GM19238 (cell line): ENCODE data around the gene PSEN1.

Source experiments
- DNase-seq: peaks from one replicate; pipeline ENCODE4 v3.0.0; 2011; ENCODE audit warnings: low spot score; ENCODE audit not compliant: insufficient read length

The PSEN1 gene

DNA sequence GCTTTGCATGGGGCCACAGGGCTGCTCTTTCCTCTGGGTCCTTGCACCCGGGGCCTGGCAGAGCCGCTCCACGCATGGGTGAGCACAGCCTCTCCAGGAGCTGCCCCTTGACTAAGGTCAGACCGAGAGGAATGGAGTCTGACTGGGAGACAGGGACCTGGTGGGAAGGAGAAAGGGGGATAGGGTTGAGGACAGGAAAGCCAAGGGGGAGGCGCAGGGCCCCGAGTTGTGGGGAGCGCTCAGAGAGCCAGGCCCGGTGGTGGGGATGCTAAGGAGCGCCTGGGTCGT is 117.0 kb downstream of the PSEN1 start:
- DNase-seq, result no peak

DNA sequence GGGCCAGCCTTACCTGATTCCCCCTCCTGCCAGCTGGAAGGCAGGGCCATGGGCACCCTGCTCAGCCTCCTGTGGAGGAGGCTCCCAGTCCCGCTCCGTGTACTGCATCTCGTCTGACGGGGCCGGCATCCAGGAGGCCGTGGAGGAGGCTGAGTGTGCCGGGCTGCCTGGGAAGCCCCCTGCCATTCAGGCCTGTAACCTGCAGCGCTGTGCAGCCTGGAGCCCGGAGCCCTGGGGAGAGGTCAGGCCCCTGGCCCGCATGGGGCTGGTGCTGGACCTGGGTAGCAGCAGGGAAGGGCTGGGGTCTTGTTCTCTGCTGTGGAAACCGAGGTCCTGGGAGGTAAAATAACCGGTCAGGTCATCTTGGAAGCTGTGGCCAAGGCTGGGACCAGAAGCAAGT is 117.4 kb downstream of the PSEN1 start:
- no peak for DNase-seq

DNA sequence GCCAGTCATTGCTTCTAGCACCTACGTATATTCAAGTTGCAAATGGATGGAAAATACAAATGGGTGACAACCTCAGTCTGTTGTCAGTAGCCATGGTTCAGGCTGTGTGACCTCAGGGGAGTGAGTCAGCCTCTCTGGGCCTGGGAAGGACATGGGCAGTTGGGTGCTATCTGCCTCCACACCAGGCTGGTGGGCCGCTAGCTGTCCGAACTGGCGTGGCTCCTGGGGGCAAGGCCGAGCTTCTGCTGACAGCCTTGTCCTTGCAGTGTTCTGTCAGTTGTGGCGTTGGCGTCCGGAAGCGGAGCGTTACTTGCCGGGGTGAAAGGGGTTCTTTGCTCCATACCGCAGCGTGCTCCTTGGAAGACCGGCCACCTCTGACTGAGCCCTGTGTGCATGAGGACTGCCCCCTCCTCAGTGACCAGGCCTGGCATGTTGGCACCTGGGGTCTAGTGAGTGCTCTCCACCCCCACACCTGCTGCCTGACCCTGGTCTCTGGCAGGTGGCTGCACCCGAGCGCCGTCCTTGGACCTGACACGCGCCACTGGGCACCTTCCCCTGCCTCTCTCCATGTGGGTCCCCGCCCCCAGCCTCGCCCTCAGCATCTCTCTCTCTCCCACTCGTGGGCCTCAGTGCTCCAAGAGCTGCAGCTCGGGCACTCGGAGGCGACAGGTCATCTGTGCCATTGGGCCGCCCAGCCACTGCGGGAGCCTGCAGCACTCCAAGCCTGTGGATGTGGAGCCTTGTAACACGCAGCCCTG is 118.1 kb downstream of the PSEN1 start:
- no peak for DNase-seq

DNA sequence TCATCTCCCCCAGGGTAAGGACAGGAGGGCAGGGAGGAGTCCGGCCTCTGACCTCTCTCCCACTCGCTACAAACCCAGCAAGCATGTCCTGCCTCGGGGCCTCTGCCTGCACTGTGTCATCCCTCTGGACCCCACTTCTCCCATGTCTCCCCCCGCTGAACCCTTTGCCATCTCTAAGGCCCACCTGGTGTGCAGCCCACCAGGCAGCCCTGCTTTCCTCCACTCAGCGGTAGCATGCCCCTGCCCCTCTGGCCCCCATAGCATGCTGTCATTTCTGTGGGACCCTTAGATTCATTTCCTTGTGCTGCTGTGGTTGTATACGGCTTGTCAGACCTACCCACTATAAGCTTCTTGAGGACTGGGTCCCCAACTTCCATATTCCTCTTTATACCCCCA is 118.7 kb downstream of the PSEN1 start:
- no peak for DNase-seq

DNA sequence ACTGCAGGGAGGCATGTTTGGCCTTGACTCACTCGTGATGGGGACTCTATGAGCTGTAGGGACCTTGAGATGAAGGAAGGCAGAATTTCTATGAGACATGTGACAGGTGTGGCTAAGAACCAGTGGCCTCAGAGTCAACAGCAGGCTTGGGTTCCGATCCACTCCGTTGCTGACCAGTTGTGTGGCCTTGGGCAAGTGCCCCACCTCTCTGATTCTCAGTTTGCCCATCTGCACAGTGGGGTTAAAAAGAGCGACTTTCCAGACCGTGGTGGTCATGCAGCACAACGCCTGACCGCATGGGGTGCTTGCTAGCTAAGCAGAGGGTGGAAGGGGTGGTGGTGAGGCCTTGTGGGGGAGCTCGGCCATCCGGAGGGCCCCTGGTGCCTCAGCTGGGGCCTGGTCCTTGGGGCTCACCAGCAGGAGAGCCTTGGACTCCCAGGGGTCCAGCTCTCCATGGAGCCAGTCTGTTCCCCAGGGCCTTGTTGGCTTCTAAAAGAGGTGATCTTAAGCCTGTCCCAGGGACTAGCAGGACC is 119.5 kb downstream of the PSEN1 start:
- no peak for DNase-seq

DNA sequence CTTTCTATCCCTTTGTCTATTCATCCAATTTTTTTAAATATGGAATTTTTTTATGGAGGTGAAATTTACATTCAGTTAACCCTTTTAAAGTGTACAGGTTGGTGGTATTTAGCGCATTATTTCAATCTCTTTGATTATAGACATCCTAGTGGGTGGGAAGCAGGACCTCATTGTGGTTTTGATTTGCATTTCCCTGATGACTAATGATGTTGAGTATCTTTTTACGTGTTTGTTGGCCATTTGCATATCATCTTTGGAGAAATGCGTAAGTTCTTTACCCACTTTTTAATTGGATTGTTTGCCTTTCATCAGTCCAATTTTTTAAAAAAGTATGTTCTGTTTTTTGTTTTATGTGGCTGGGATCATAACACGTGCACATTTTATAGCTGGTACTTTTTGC is 121.8 kb downstream of the PSEN1 start:
- DNase-seq, result no peak

DNA sequence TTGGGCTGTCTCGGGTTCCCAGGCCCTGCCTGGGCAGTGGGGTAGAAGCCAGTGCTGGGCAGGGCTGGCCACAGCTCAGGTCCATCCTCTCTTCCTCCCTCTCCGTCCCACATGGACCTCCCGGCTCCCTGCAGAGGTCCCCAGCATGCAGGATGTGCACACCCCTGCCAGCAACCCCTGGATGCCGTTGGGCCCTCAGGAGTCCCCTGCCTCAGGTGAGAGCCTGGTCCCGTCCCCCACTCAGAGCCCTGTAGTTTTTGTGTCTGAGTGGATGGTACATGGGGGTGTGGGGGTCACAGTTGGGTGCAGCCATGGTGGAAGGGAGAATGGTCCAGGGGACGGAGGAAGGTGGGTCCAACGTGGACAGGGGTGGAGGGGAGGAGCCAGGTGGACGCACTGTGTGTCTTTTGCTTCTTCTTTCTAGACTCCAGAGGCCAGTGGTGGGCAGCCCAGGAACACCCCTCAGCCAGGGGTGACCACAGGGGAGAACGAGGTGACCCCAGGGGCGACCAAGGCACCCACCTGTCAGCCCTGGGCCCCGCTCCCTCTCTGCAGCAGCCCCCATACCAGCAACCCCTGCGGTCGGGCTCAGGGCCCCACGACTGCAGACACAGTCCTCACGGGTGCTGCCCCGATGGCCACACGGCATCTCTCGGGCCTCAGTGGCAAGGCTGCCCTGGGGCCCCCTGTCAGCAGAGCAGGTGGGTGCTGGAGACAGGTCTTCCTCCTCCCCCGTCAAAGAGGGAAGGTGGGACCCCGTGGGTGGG is 122.7 kb downstream of the PSEN1 start:
- no peak for DNase-seq

DNA sequence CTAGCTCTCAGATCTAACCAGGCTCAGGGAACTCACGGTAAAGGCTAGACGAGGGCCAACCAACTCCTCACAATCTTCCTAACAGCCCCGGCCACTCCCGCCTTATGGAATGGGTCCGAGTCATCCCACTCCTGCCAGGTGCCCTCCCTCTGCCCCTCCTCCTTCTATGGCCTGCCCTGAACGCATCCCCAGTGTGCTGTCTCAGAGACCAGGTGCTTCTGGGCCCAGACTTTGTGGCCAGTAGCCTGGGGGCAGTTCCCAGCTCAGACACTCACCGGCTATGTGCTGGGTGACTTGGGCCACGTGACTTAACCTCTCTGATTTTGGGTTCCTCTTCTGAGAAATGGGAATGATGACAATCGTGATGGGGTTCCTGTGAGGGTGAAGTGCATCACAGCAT is 123.5 kb downstream of the PSEN1 start:
- no peak for DNase-seq

DNA sequence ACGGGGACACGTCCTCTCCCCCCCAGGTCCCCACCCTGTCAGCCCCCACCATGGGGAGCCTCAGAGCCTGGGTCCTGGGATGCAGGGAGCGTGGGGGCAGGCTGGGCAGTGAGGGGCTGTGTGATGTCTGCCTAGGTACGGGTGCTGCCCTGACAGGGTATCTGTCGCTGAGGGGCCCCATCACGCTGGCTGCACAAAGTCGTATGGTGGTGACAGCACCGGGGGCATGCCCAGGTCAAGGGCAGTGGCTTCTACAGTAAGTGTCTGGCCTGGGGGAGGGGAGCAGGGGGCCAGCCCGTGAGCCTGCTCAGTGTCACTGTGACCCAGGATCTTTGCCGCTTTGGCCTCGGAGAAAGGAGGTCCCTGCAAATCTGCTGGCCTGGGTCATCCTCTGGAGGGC is 124.3 kb downstream of the PSEN1 start:
- DNase-seq, result no peak

DNA sequence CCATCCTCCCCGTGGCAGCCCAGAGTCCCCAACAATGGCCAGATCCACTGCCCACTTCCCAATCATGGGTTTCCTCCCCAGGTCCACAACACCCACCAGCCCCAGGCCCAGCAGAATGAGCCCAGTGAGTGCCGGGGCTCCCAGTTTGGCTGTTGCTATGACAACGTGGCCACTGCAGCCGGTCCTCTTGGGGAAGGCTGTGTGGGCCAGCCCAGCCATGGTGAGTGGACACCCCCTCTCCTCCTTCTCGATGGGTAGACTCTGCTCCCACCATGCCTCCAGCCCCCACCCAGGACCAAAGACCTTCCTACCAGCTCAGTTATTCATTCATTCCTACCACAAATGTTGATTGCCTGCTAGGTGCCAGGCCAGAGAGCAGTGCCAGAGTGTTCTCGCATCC is 124.8 kb downstream of the PSEN1 start:
- DNase-seq, result no peak

DNA sequence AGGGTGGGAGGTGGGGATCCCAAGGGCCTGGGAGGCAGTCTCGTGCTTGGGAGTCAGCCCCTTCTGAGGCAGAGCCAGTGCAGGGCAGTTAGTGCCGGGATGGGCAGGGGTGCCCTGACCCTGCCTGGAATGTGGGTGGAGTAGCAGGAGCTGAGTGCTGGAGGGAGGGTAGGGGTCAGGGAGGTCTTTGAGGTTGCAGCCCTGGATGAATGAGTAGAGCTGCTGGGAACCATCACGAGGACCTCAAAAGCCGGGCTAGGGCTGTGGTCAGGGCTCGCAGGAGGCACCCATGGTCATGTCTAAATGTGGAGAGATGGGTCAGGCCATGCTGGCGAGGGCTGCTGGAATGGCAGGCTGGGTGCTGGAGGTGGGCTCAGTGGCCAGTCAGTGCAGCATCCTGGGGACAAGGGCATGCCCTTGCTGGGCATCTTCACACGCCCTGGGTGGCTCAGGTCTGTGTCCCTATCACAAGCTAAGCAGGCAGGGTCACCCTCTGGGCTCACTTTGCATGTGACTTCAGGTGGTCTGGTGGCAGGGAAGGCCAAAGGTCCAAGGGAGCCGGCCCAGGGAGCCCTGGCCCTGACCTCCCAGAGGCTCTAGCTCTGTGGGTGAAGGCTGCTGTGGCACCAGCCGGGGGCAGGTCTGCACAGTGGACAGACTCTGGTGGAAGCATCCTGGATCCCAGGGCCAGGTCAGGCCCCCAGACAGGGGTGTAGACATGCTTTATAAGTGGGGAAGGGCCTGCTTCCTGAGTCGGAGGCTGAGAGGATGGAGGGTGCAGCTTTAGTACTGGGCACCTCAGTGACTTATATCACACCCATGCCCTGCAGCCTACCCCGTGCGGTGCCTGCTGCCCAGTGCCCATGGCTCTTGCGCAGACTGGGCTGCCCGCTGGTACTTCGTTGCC is 125.5 kb downstream of the PSEN1 start:
- no peak for DNase-seq

DNA sequence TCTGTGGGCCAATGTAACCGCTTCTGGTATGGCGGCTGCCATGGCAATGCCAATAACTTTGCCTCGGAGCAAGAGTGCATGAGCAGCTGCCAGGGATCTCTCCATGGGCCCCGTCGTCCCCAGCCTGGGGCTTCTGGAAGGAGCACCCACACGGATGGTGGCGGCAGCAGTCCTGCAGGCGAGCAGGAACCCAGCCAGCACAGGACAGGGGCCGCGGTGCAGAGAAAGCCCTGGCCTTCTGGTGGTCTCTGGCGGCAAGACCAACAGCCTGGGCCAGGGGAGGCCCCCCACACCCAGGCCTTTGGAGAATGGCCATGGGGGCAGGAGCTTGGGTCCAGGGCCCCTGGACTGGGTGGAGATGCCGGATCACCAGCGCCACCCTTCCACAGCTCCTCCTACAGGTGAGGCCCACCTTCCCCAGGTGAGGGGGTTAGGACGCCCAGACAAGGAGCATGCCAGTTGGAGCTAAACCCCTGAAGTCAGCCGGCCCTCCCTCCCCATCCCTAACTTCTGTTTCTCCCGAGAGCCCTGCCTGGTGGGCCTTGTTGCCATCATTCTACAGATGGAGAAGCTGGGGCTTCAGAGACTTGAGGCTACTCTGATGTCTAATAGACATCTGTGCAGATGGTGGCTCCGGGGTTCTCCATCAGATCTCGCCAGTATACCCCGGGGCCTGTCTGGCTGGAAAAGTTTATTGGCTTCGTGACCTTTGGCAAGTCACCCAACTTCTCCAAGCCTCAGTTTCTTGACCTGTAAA is 126.3 kb downstream of the PSEN1 start:
- no peak for DNase-seq

DNA sequence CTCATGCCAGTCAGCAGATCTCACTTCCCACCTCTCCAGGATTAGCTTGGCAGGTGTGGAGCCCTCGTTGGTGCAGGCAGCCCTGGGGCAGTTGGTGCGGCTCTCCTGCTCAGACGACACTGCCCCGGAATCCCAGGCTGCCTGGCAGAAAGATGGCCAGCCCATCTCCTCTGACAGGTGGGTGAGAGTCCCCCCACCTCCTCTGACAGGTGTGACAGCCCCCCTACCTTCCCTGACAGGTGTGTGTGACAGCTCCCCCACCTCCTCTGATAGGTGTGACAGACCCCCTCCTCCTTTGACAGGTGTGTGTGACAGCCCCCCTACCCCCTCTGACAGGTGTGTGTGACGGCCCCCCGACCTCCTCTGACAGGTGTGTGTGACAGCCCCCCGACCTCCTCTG is 127.3 kb downstream of the PSEN1 start:
- DNase-seq, result no peak

DNA sequence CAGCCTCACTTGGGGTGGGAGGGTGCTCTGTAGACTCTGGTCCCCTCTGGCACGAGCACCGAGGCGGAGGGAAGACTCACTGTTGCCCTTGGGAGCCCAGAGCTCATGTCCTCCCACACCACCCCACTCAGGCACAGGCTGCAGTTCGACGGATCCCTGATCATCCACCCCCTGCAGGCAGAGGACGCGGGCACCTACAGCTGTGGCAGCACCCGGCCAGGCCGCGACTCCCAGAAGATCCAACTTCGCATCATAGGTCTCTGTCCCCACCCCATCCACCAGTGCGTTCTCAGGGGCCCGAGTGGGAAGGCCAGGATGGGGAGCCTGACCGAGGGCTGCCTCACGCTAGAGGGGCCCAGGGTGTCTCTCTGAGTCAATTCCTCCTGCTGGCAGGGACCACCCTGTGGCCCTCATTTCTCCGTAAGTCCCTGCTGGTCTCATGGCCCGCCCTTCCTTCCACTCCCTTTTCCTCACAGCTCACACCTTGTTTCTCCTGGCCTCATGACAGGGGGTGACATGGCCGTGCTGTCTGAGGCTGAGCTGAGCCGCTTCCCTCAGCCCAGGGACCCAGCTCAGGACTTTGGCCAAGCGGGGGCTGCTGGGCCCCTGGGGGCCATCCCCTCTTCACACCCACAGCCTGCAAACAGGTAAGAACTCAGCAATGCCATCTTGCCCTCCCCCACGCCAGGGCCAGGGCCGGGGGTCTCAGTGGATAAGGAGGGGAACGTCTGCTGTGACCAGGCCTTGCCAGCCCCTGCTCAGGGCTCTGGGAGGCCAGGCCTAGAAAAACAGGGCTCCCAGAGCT is 128.0 kb downstream of the PSEN1 start:
- DNase-seq, result no peak

DNA sequence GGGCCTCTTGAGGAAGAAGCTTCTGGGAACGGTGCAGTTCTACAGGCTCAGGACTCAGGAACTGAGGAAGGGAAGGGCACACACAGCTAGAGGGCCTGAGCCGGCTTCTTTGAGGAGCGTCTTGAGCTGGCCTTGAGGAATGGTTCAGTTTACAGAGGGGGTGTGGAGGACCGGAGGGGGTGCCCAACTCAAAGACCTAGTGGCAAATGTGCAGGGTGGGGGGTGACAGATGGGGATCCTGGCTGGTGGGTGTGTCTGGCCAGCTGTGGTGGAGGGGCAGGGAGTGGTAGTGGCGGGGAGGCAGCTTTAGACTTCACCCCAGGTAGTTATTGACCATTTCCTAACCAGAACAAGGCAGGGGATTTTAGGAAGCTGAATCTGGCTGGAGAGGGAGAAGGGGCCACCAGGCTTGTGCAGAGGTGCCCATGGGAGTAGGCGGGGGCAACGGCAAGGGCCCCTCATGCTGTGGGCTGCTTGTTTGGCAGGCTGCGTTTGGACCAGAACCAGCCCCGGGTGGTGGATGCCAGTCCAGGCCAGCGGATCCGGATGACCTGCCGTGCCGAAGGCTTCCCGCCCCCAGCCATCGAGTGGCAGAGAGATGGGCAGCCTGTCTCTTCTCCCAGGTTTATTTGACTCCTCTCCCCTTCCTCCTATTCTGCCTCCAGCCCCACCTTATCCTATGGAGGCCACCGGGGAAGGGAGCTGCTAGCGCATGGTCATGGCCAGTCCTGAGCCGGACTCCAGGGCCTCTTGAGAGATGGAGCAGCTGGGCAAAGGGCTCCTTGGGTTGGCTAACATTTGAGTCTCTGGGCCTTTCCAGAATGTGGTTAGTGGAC is 128.8 kb downstream of the PSEN1 start:
- no peak for DNase-seq

DNA sequence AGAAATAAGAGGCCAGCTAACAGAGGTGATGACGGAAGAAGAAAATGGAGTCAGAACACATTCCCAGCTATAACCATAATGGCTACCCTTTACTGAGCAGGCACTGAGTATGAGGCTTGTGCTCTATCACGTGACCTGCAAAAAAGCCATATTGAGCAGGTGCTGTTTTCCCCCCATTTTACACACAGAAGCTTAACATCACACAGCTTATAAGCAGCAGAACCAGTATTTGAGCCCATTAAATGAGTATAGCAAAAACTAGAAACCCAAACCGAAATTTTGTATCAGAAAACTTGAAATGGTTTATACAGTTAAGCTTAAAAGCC is 129.4 kb downstream of the PSEN1 start:
- DNase-seq, result no peak

DNA sequence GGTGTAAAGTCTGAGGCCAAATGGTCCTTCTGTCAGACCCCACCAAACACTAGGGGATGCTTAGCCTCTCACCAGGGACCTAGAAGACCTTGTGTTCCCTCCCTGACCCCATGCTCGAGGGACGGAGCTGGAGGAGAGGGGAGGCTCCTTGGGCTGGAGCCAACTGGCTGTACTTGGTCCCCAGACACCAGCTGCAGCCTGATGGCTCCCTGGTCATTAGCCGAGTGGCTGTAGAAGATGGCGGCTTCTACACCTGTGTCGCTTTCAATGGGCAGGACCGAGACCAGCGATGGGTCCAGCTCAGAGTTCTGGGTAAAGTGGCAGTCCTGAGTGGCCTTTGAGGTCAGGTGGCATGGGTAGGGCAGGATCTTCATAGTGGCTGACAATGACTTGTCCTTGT is 130.0 kb downstream of the PSEN1 start:
- no peak for DNase-seq

DNA sequence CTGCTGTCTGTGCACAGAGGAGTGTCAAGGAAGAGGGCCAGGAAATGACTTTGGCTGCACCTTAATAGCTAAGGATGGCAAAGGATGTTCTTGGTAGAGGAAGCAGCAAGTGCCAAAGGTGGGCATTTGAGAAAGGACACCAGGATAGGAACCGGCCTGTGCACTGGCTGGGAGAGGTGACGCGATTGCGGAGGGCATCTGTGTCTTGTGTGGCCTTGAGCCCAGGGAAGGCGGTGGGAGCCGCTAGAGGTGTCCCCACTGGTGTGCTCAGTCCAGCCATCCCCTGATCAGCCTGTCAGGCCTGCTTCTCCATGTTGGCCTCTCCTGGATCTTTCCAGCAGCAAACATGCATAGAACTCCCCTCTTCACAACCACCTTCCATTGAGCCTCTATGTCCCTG is 131.2 kb downstream of the PSEN1 start:
- no peak for DNase-seq

DNA sequence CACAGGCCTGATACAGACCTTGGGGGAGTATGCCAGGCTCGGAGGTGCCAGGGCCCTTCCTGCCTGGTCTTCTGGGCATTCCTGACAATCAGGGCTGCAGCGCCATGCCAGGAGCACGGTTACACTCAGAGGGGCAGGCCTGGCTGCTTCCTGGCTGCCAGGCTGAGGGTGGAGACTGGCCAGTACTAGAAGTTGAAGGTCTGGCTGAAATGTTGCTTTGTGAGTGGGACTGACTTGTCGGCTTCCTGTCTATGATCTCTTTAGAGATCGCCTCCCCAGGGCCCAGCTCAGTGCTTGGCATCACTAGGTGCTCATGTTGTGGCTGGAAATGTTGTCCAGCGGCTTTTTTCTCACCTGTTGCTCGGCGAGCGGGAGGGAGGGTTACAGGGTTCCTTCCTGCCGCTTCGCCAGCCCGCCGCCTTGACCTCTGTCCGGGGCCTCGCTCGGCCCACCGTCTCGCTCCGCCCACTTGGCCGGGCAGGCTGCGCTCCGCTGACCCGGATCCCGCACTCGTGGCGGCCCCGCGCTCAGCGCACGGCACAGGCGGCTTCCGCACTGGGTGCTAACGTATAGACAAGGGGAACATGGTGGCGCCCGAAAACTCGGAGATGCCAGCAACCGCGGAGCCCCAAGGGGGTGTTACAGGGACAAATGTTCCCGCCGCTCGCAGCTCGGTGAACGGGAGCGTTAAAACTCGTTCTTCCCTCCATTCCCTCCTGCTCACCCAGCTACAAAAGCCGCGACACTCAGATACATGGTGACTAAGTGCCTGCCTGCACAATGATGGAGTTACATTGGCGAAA is 133.6 kb downstream of the PSEN1 start:
- peak; percentile 65 for DNase-seq
